WERI-Rb-1 (cell line): ENCODE data around the gene HEXB.

ENCODE experiments used
- DNase-seq: peaks from one replicate; pipeline ENCODE4 v3.0.0-alpha.2; 2020
- H3K27ac ChIP-seq: fragments of 250-450 bp; sonication (Bioruptor Pico); 2 replicates; pipeline ENCODE4 v1.5.1; 2020; ENCODE audit warnings: mild to moderate bottlenecking, moderate library complexity
- H3K27me3 ChIP-seq: fragments of 250-450 bp; sonication (Bioruptor Pico); 2 replicates; pipeline ENCODE4 v1.5.1; 2021; ENCODE audit warnings: mild to moderate bottlenecking, low read depth, moderate library complexity; ENCODE audit not compliant: insufficient read depth, severe bottlenecking
- H3K36me3 ChIP-seq: fragments of 250-450 bp; sonication (Bioruptor Pico); 2 replicates; pipeline ENCODE4 v1.5.1; 2020; ENCODE audit warnings: mild to moderate bottlenecking, moderate library complexity
- H3K4me3 ChIP-seq: 2 replicates; pipeline ENCODE4 v1.5.1; 2011; ENCODE audit warnings: low read depth, mild to moderate bottlenecking, control low read depth, low read length
- H3K9me3 ChIP-seq: fragments of 250-450 bp; sonication (Bioruptor Pico); 2 replicates; pipeline ENCODE4 v1.5.1; 2021; ENCODE audit warnings: mild to moderate bottlenecking, moderate library complexity; ENCODE audit not compliant: severe bottlenecking
- TF ChIP-seq, protein P1 (sequence below): IDR thresholded peaks from 2 replicates; pipeline ENCODE4 v1.5.1; 2011; ENCODE audit warnings: low read depth, mild to moderate bottlenecking, control low read depth, inconsistent platforms, low read length

Gene HEXB

DNA sequence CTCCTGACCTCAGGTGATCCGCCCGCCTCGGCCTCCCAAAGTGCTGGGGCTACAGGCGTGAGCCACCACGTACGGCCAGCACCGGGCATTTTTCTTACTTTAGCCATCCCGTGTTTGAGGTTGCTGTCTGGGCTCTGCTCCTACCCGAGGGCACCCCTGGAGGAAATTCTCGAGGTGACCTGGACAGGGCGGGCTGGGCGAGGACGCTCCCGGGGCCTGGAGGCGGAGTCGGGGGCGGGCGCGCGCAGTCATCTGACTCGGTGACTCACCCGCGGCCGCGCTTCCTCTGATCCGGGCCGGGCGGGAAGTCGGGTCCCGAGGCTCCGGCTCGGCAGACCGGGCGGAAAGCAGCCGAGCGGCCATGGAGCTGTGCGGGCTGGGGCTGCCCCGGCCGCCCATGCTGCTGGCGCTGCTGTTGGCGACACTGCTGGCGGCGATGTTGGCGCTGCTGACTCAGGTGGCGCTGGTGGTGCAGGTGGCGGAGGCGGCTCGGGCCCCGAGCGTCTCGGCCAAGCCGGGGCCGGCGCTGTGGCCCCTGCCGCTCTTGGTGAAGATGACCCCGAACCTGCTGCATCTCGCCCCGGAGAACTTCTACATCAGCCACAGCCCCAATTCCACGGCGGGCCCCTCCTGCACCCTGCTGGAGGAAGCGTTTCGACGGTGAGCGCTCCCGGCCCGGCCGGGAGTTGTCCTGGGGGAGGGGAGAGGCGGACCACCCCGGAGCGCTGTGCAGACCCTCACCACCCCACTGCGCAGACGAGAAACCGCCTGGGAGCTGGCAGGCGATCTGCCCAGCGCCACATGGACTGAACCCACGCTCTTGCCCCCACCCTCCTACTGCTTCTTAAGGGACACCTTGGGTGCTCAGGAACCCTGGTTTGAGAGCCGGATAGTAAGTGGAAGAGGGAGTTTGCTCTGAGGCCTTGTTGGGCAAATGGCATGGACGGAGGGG lies at the start of gene HEXB:
HEXB (plus strand) TSS at position 334 of the 952 bp plus-strand sequence; CDS start at position 362, 28 bp downstream.
- peak within 1 kb of the TSS; percentile 66 for H3K27ac ChIP-seq
- TF ChIP-seq, protein P1, sequence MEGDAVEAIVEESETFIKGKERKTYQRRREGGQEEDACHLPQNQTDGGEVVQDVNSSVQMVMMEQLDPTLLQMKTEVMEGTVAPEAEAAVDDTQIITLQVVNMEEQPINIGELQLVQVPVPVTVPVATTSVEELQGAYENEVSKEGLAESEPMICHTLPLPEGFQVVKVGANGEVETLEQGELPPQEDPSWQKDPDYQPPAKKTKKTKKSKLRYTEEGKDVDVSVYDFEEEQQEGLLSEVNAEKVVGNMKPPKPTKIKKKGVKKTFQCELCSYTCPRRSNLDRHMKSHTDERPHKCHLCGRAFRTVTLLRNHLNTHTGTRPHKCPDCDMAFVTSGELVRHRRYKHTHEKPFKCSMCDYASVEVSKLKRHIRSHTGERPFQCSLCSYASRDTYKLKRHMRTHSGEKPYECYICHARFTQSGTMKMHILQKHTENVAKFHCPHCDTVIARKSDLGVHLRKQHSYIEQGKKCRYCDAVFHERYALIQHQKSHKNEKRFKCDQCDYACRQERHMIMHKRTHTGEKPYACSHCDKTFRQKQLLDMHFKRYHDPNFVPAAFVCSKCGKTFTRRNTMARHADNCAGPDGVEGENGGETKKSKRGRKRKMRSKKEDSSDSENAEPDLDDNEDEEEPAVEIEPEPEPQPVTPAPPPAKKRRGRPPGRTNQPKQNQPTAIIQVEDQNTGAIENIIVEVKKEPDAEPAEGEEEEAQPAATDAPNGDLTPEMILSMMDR = no peak
- DNase-seq = peak; percentile 85
- H3K4me3 ChIP-seq = peak within 1 kb of the TSS; percentile 70
- H3K36me3 ChIP-seq = peaks cover 3% of the 10 kb centered on the region
- H3K9me3 ChIP-seq = no peaks in the 10 kb centered on the region
- H3K27me3 ChIP-seq = no peaks in the 10 kb centered on the region

- DNase-seq = no peak
- no peaks in the 10 kb centered on the region for H3K27me3 ChIP-seq
- peaks cover 71% of the 10 kb centered on the region for H3K36me3 ChIP-seq
- no peaks in the 10 kb centered on the region for H3K9me3 ChIP-seq
- no peak overlapping the region for H3K4me3 ChIP-seq
- H3K27ac ChIP-seq = no peak overlapping the region
- TF ChIP-seq, protein P1 = no peak
These were observed 48.9 kb upstream of the HEXB start for GRCh38 chr5:74636149-74636548.

DNA sequence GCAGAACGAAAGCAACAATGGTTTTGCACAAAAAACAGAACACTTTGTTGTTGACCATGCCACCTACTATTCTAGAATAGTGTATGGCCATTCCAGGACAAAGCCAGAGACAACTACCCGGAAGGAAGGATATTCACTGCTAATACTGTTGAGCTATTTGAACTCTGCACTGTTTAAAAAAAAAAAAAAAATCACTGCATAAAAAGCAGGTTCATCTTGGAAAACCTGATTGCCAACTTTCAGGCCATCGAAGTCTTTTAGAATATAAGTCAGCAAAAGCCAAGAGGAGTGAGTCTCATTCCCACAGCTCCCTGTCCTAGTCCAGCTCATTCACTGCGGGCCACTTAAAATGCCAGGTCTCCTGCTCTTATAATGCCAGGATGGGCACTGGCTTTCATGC lies 48.5 kb upstream of the HEXB start:
- H3K27me3 ChIP-seq = no peaks in the 10 kb centered on the region
- H3K36me3 ChIP-seq = peaks cover 67% of the 10 kb centered on the region
- H3K27ac ChIP-seq = no peak overlapping the region
- H3K4me3 ChIP-seq = no peak overlapping the region
- TF ChIP-seq, protein P1 = no peak
- no peak for DNase-seq
- H3K9me3 ChIP-seq = no peaks in the 10 kb centered on the region

DNA sequence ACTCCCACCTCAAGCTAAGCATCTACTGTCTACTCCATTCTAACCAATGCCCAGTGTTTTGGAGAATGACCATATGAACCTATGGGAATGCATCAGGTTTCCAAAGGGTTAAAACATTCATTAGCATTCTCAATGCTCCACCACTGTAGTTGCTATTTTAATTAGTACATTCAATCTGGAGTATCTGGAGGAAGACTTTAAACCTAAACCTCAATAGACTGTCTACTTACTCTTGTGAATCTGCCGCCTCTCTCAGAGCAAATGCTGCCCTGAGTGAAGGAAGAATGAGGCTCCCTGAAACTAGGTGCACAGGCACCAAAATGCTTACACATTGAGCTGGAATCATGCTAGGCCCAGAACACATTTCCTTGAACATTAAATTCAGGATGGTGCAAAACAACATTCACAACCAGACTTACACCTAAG lies 46.5 kb upstream of the HEXB start:
- peak overlapping the region; percentile 91 for H3K27ac ChIP-seq
- TF ChIP-seq, protein P1 = no peak
- H3K27me3 ChIP-seq = no peaks in the 10 kb centered on the region
- no peaks in the 10 kb centered on the region for H3K9me3 ChIP-seq
- peak overlapping the region; percentile 91 for H3K4me3 ChIP-seq
- H3K36me3 ChIP-seq = peaks cover 47% of the 10 kb centered on the region
- DNase-seq = no peak

GRCh38 chr5:74638970-74639806 lies 45.8 kb upstream of the HEXB start:
- peak overlapping the region; percentile 91 for H3K27ac ChIP-seq
- H3K36me3 ChIP-seq = peaks cover 40% of the 10 kb centered on the region
- no peak for DNase-seq
- H3K27me3 ChIP-seq = no peaks in the 10 kb centered on the region
- no peaks in the 10 kb centered on the region for H3K9me3 ChIP-seq
- TF ChIP-seq, protein P1 = no peak
- H3K4me3 ChIP-seq = peak overlapping the region; percentile 91
